ENCODE measurements around the gene SEMA3G. TPM values are rescaled to one million over a fixed set of nuclear protein-coding genes. Genes with fewer than 3 reads are reported as not detected.

Gene SEMA3G
- total RNA-seq, 4 donors from 2014 or later: 3.7 to 18.6 (median 11.5) TPM

GRCh38 chr3:52391096-52391495 lies 53.8 kb downstream of the SEMA3G start:
- WGBS, 2 donors: 94 to 95% methylated on average over 9 to 11 of the region's 12 CpGs
- peaks cover 0 to 4% of the 10 kb centered on the region in 2 donors for H3K36me3 ChIP-seq
- no peak for DNase-seq
- H3K27me3 ChIP-seq: no peaks in the 10 kb centered on the region
- no peak overlapping the region for H3K27ac ChIP-seq
- intact Hi-C loops (cut with DNase I): no loop called here
- H3K4me1 ChIP-seq: no peaks in the 10 kb centered on the region
- TF ChIP-seq POLR2A (IDR thresholded peaks at IDR 0.05): no peak
- TF ChIP-seq, protein P1, sequence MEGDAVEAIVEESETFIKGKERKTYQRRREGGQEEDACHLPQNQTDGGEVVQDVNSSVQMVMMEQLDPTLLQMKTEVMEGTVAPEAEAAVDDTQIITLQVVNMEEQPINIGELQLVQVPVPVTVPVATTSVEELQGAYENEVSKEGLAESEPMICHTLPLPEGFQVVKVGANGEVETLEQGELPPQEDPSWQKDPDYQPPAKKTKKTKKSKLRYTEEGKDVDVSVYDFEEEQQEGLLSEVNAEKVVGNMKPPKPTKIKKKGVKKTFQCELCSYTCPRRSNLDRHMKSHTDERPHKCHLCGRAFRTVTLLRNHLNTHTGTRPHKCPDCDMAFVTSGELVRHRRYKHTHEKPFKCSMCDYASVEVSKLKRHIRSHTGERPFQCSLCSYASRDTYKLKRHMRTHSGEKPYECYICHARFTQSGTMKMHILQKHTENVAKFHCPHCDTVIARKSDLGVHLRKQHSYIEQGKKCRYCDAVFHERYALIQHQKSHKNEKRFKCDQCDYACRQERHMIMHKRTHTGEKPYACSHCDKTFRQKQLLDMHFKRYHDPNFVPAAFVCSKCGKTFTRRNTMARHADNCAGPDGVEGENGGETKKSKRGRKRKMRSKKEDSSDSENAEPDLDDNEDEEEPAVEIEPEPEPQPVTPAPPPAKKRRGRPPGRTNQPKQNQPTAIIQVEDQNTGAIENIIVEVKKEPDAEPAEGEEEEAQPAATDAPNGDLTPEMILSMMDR (IDR thresholded peaks at IDR 0.05): no peak
- H3K4me3 ChIP-seq (replicated peaks in 1 of 3): no peak overlapping the region
- H3K9me3 ChIP-seq: no peaks in the 10 kb centered on the region

DNA sequence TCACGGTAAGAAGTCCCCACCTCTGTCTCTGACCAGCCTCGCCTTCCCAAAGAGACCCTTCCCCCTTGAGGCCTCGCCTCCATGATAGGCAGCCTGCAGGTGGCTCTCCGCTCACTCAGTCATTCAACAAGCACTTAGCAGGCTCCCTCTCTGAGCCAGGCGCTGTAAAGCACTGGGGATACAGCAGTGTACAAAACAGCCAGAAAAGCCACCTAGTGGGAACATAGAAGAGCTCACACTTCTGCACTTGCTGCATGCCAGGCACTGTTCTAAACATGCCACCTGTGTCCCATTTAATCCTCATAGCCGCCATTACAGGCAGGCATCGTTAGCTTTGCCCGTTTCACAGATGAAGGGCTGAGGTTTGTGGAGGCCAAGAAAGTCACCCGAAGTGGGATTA lies 56.0 kb downstream of the SEMA3G start:
- TF ChIP-seq POLR2A (IDR thresholded peaks at IDR 0.05): no peak
- TF ChIP-seq, protein P1 (IDR thresholded peaks at IDR 0.05): no peak
- H3K36me3 ChIP-seq: peaks cover 0 to 4% of the 10 kb centered on the region in 2 donors

DNA sequence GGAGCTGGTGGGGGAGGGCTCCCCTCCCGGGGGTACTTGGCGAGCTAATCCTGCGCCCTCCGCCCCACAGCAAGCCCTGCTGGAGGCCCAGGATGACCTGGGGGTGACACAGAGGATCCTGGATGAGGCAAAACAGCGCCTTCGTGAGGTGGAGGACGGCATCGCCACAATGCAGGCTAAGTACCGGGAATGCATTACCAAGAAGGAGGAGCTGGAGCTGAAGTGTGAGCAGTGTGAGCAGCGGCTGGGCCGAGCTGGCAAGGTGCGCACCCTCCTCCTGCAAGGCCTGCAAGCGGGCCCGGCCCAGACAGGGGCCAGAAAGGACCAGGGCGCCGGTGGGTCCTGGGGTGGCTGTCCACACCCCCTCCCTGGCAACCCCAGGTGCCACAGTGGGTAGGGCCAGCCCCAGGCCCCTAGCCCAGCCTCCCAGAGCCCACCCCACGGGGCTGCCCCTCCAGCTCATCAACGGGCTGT lies 56.5 kb downstream of the SEMA3G start:
- H3K36me3 ChIP-seq: peaks cover 0 to 4% of the 10 kb centered on the region in 2 donors
- WGBS, 2 donors: 70 to 73% methylated on average over 5 to 6 of the region's 18 CpGs
- no peaks in the 10 kb centered on the region for H3K9me3 ChIP-seq

More for the DNA sequence above, 56.0 kb downstream of the SEMA3G start:
- Histone ChIP-seq H3K27ac (no peak overlapping the region), H3K4me3 (replicated peaks in 1 of 3) (no peak overlapping the region), H3K27me3 (no peaks in the 10 kb centered on the region), H3K4me1 (no peaks in the 10 kb centered on the region), H3K9me3 (no peaks in the 10 kb centered on the region)
- intact Hi-C loops (cut with DNase I): no loop called here
- no peak for DNase-seq
- WGBS, 2 donors: 94 to 98% methylated on average over 8 to 9 of the region's 9 CpGs

DNA sequence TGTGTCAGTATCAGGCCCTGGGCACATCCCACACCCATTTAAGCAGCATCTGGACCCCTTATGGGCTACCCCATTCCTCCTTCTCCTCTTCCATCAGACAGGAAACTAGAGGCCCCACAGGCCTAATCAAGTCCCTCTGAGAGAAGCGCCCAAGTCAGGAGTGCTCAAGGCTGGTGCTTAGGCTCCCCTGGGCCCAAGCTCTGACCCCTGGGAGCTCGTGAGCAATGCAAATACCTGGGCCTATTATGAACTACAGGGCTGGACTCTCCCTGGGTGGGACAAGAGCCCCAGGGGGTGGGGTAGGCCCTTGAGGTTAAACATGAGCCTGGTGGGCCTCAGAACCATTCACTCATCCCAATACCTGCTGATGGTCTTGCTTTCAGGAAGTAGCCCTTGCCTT lies 57.4 kb downstream of the SEMA3G start:
- H3K36me3 ChIP-seq: no peaks in the 10 kb centered on the region
- no peaks in the 10 kb centered on the region for H3K9me3 ChIP-seq
- H3K4me1 ChIP-seq: no peaks in the 10 kb centered on the region
- 100% methylated on average over 1 to 2 of the region's 2 CpGs for WGBS, 2 donors
- DNase-seq: no peak
- intact Hi-C loops (cut with DNase I): no loop called here
- no peak overlapping the region for H3K27ac ChIP-seq
- H3K4me3 ChIP-seq (replicated peaks in 1 of 3): no peak overlapping the region
- no peaks in the 10 kb centered on the region for H3K27me3 ChIP-seq
- no peak for TF ChIP-seq POLR2A (IDR thresholded peaks at IDR 0.05)
- TF ChIP-seq, protein P1 (IDR thresholded peaks at IDR 0.05): no peak

More for the DNA sequence above, 56.5 kb downstream of the SEMA3G start:
- H3K27ac ChIP-seq: no peak overlapping the region
- intact Hi-C loops (cut with DNase I): no loop called here
- no peaks in the 10 kb centered on the region for H3K4me1 ChIP-seq
- no peaks in the 10 kb centered on the region for H3K27me3 ChIP-seq
- DNase-seq: no peak
- no peak for TF ChIP-seq POLR2A (IDR thresholded peaks at IDR 0.05)
- TF ChIP-seq, protein P1 (IDR thresholded peaks at IDR 0.05): no peak
- H3K4me3 ChIP-seq (replicated peaks in 1 of 3): no peak overlapping the region

DNA sequence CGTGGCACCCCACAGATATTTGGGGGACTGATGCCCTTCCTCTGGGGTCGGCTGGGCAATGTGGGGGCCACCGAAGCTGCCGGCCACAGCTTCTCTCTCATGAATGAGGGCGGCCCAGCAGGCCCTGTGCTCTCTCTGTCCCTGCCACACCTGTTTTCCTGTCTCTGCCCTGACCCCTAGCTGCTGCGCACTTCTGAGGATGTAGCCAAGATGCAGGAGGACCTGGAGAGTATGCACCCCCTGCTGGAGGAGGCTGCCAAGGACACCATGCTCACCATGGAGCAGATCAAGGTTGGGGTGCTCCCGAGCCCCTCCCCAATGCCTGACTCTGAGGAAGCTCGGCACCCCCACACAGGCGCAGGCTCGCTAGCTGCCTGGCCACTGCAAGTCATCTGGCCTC lies 59.7 kb downstream of the SEMA3G start:
- intact Hi-C loops (cut with DNase I): no loop called here
- no peaks in the 10 kb centered on the region for H3K9me3 ChIP-seq
- WGBS, 2 donors: 57 to 81% methylated on average over 4 to 7 of the region's 10 CpGs
- H3K4me1 ChIP-seq: no peaks in the 10 kb centered on the region
- TF ChIP-seq, protein P1 (IDR thresholded peaks at IDR 0.05): no peak
- no peak for TF ChIP-seq POLR2A (IDR thresholded peaks at IDR 0.05)
- no peaks in the 10 kb centered on the region for H3K27me3 ChIP-seq
- DNase-seq: peak in 1 of 2 donors; percentile 10
- H3K27ac ChIP-seq: no peak overlapping the region
- H3K4me3 ChIP-seq (replicated peaks in 1 of 3): no peak overlapping the region
- H3K36me3 ChIP-seq: no peaks in the 10 kb centered on the region

All from thyroid gland (tissue), 4 donors.